D721Med (cell line): ENCODE measurements around the gene NRP2.

Source experiments
- DNase-seq: peaks from one replicate; pipeline ENCODE4 v3.0.0; 2011; ENCODE audit warnings: low spot score; ENCODE audit not compliant: insufficient read length
- FAIRE-seq: peaks from 2 replicates; lab custom pipeline; 2011; peaks lifted over from hg19 to GRCh38; lab: Jason Lieb, UNC
- TF ChIP-seq, protein P1 (sequence below): IDR thresholded peaks from 2 replicates; pipeline ENCODE4 v1.5.1; 2012; ENCODE audit warnings: mild to moderate bottlenecking, control low read depth; ENCODE audit not compliant: insufficient read depth; ENCODE audit errors: missing control alignments

Gene NRP2

DNA sequence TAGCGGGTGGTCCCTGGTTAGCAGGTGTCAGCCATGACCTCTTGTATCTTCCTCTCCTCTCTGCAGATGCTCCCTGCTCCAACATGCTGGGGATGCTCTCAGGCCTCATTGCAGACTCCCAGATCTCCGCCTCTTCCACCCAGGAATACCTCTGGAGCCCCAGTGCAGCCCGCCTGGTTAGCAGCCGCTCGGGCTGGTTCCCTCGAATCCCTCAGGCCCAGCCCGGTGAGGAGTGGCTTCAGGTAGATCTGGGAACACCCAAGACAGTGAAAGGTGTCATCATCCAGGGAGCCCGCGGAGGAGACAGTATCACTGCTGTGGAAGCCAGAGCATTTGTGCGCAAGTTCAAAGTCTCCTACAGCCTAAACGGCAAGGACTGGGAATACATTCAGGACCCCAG, 60.8 kb downstream of the NRP2 start:
- TF ChIP-seq, protein P1, sequence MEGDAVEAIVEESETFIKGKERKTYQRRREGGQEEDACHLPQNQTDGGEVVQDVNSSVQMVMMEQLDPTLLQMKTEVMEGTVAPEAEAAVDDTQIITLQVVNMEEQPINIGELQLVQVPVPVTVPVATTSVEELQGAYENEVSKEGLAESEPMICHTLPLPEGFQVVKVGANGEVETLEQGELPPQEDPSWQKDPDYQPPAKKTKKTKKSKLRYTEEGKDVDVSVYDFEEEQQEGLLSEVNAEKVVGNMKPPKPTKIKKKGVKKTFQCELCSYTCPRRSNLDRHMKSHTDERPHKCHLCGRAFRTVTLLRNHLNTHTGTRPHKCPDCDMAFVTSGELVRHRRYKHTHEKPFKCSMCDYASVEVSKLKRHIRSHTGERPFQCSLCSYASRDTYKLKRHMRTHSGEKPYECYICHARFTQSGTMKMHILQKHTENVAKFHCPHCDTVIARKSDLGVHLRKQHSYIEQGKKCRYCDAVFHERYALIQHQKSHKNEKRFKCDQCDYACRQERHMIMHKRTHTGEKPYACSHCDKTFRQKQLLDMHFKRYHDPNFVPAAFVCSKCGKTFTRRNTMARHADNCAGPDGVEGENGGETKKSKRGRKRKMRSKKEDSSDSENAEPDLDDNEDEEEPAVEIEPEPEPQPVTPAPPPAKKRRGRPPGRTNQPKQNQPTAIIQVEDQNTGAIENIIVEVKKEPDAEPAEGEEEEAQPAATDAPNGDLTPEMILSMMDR: no peak
- DNase-seq (no peak), FAIRE-seq (no peak)

- TF ChIP-seq, protein P1: no peak
- no peak for DNase-seq
- FAIRE-seq: no peak
Measured at GRCh38 chr2:205744074-205744591, 61.8 kb downstream of the NRP2 start.

GRCh38 chr2:205745661-205746419, 63.5 kb downstream of the NRP2 start:
- TF ChIP-seq, protein P1: no peak
- no peak for FAIRE-seq
- no peak for DNase-seq

GRCh38 chr2:205746420-205746785, 64.1 kb downstream of the NRP2 start:
- TF ChIP-seq, protein P1: no peak
- DNase-seq (no peak), FAIRE-seq (no peak)

- TF ChIP-seq, protein P1: no peak
- FAIRE-seq: no peak
Measured at GRCh38 chr2:205747829-205748386, 65.6 kb downstream of the NRP2 start.

DNA sequence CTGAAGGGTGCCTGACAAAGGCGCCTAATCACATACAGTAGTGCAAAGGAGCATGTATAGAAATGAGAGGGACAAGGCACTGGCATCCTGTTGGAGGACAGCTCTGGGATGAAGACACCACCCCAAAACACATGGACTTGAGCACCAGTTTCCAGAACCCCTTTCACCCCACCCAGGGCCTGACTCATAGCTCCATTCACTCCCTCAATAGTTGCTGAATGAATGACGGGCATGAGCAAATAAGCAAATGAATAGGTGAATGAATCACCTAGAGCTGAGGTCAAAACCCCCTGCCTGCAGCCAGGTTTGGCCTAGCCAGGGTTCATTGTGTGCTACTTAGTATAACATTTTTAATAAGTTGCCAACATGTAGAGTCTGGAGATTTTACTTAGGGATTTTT, 66.3 kb downstream of the NRP2 start:
- FAIRE-seq: no peak
- no peak for DNase-seq
- TF ChIP-seq, protein P1: no peak

More at GRCh38 chr2:205747829-205748386, 65.6 kb downstream of the NRP2 start:
- no peak for DNase-seq

GRCh38 chr2:205749078-205749477, 66.8 kb downstream of the NRP2 start:
- TF ChIP-seq, protein P1: no peak
- DNase-seq (no peak), FAIRE-seq (no peak)
